Naive thymus-derived CD4-positive, alpha-beta T cell (primary cell): ENCODE measurements around the gene MMGT1. TPM values are rescaled to one million over a fixed set of nuclear protein-coding genes. Genes with fewer than 3 reads are reported as not detected.
"Not testable (repeated sequence)": the region's sequence is repeated elsewhere in the genome, so short reads cannot be mapped to it uniquely, and the experiment has no call there.

Source experiments
- ATAC-seq: fragments of 150-1000 bp; cut with Tn5 transposase; 2 replicates; pipeline ENCODE4 v1.10.0; 2021; ENCODE audit warnings: mild to moderate bottlenecking, moderate library complexity
- CTCF ChIA-PET: fragments of 350-600 bp; sonication (Branson Sonifier 250); formaldehyde crosslinking; loops from one replicate; lab custom pipeline; 2021; ENCODE audit warnings: antibody characterized with exemption; lab: Charles Lee
- POLR2A ChIA-PET: fragments of 350-600 bp; sonication (Branson Sonifier 250); formaldehyde crosslinking; loops from one replicate; lab custom pipeline; 2021; ENCODE audit warnings: antibody characterized with exemption, inconsistent platforms; lab: Charles Lee
- DNase-seq, 9 donors: peaks; one replicate each; pipeline versions ENCODE4 v3.0.0 to v3.0.0-alpha.2; 2020 to 2022; ENCODE audit warnings: mixed read lengths in 1 of 9
- H3K27ac ChIP-seq: one replicate; pipeline ENCODE4 v1.7.0; 2013; ENCODE audit warnings: mild to moderate bottlenecking, low read depth, low read length, moderate library complexity
- H3K27me3 ChIP-seq, 2 donors: one replicate each; pipeline ENCODE4 v1.7.0; 2013; ENCODE audit warnings: low read length in 2 of 2, mild to moderate bottlenecking in 2 of 2, moderate library complexity in 2 of 2; ENCODE audit not compliant: control insufficient read depth in 2 of 2, insufficient read depth in 2 of 2
- H3K36me3 ChIP-seq, 3 experiments: 1 replicate in 2 of 3; 2 replicates in 1 of 3; pipeline ENCODE4 v1.7.0; 2013; ENCODE audit warnings: low read length in 3 of 3, mild to moderate bottlenecking in 3 of 3, moderate library complexity in 1 of 3; ENCODE audit not compliant: insufficient read depth in 3 of 3, control insufficient read depth in 2 of 3
- H3K4me1 ChIP-seq, 2 donors: one replicate each; pipeline ENCODE4 v1.7.0; 2013; ENCODE audit warnings: low read length in 2 of 2, mild to moderate bottlenecking in 2 of 2, moderate library complexity in 1 of 2; ENCODE audit not compliant: control insufficient read depth in 2 of 2, insufficient read depth in 2 of 2
- H3K4me3 ChIP-seq: 2 replicates; pipeline ENCODE4 v1.7.0; 2013; ENCODE audit warnings: mild to moderate bottlenecking, low read length
- H3K9me3 ChIP-seq, 3 experiments: 1 replicate in 2 of 3; 2 replicates in 1 of 3; pipeline ENCODE4 v1.7.0; 2013; ENCODE audit warnings: low read length in 3 of 3; ENCODE audit not compliant: control insufficient read depth in 2 of 3
- H3K27ac Mint-ChIP-seq, 9 donors: one replicate each; pipeline ENCODE4 v1.8.0; 2020 to 2022; ENCODE audit warnings: mixed read lengths in 9 of 9, mild to moderate bottlenecking in 8 of 9, moderate library complexity in 5 of 9, inconsistent platforms in 2 of 9
- H3K27me3 Mint-ChIP-seq, 5 donors: one replicate each; pipeline ENCODE4 v1.8.0; 2021 to 2022; ENCODE audit warnings: mixed read lengths in 5 of 5, mild to moderate bottlenecking in 1 of 5
- H3K36me3 Mint-ChIP-seq, 5 donors: one replicate each; pipeline ENCODE4 v1.8.0; 2020 to 2022; ENCODE audit warnings: mixed read lengths in 5 of 5, mild to moderate bottlenecking in 3 of 5, inconsistent platforms in 1 of 5
- H3K4me1 Mint-ChIP-seq, 7 donors: one replicate each; pipeline ENCODE4 v1.8.0; 2020 to 2022; ENCODE audit warnings: mixed read lengths in 7 of 7, mild to moderate bottlenecking in 3 of 7, inconsistent platforms in 1 of 7
- H3K4me3 Mint-ChIP-seq, 10 donors: one replicate each; pipeline ENCODE4 v1.8.0; 2020 to 2022; ENCODE audit warnings: mild to moderate bottlenecking in 10 of 10, mixed read lengths in 10 of 10, moderate library complexity in 6 of 10, inconsistent platforms in 2 of 10
- H3K9me3 Mint-ChIP-seq, 11 donors: one replicate each; pipeline ENCODE4 v1.8.0; 2020 to 2022; ENCODE audit warnings: mixed read lengths in 11 of 11, mild to moderate bottlenecking in 4 of 11, inconsistent platforms in 1 of 11, moderate library complexity in 1 of 11
- intact Hi-C, 2 donors: fragments of 100-400 bp; cut with micrococcal nuclease; formaldehyde crosslinking; loops; one replicate each; pipeline ENCODE4 v1.15.1; 2023
- polyA plus RNA-seq, 2 donors: library from polyadenylated mRNA; unstranded; fragments of 300-500 nt; fragmentation: Illumina TruSeq; gene quantifications; one replicate each; pipeline ENCODE4 v1.2.3, GENCODE V29; 2021
- total RNA-seq, 6 experiments: library from RNA in 5 of 6; stranded (reverse) in 5 of 6; gene quantifications; 1 replicate in 5 of 6; 2 replicates in 1 of 6; pipeline ENCODE4 v1.2.3 and lab custom pipeline; 2021 to 2026

Gene MMGT1
- total and polyA plus RNA-seq, 7 experiments from 2014 or later = 5.7 to 28.4 (median 23.4) TPM

DNA sequence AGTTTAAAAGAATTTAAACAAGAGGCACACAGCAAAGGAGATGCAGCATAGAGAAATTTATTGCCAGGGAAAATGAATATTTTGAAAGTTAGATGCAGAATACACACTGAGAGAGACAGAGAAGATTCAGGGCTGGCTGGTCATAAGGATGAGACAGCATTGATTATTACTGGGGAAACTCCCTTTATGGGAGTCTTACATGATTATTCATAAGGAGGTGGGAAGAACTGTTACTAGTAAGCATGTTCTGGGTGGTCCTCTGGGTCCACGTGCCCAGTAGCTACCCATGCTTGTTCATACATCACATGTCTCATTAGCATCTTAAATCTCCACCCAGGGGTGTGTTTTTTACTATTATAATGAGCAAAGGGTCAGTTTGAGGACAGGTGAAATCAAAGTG, 53.3 kb downstream of the MMGT1 start:
- not testable (repeated sequence) for H3K4me1 Mint-ChIP-seq

DNA sequence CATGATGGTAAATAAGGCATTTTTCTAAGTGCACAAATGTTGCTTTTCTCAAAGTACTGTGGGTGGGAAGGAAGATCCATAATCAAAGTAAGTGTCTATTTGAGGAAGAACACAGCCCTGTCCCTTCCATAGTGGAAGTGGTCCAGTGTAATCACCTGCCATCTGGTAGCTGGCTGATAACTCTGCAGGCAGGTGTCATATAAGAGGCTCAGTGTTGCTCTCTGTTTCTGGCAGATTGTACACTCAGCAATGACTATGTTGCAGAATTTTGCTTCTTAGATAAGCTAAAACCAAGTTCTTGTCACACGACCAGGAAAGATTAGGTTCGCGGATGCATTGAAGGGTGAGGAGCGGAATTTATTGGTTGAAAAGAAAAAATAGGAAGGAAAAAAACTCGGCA, 59.4 kb downstream of the MMGT1 start:
- CTCF ChIA-PET = no interaction called here
- Histone ChIP-seq H3K4me3 (no peak overlapping the region), H3K4me1 (no peaks in the 10 kb centered on the region), H3K27ac (no peak overlapping the region), H3K36me3 (no peaks in the 10 kb centered on the region), H3K27me3 (no peaks in the 10 kb centered on the region), H3K9me3 (no peaks in the 10 kb centered on the region)
- H3K36me3 Mint-ChIP-seq = no peaks in the 10 kb centered on the region
- peaks cover 0 to 2% (median 0%) of the 10 kb centered on the region in 5 donors for H3K27me3 Mint-ChIP-seq
- DNase-seq (no peak), ATAC-seq (no peak)
- intact Hi-C loops = no loop called here
- POLR2A ChIA-PET = no interaction called here
- H3K4me1 Mint-ChIP-seq = no peaks in the 10 kb centered on the region
- no peak overlapping the region for H3K27ac Mint-ChIP-seq
- no peak overlapping the region for H3K4me3 Mint-ChIP-seq
- no peaks in the 10 kb centered on the region for H3K9me3 Mint-ChIP-seq

More for the DNA sequence above, 53.3 kb downstream of the MMGT1 start:
- H3K36me3 ChIP-seq, H3K27me3 Mint-ChIP-seq, H3K9me3 ChIP-seq, CTCF ChIA-PET, ATAC-seq, H3K9me3 Mint-ChIP-seq, H3K4me1 ChIP-seq, H3K36me3 Mint-ChIP-seq, H3K27ac Mint-ChIP-seq, H3K4me3 ChIP-seq, DNase-seq, H3K4me3 Mint-ChIP-seq, H3K27me3 ChIP-seq, H3K27ac ChIP-seq, intact Hi-C loops: not testable (repeated sequence)
- POLR2A ChIA-PET = interaction anchor here (0.6 kb wide), 1 partner anchor 9 kb away, joined by 3 read pairs; no protein-coding TSS in a partner anchor

Other genes with a start within 250 kb of the MMGT1 start
- gene CT45A3, start 205.8 kb downstream of the MMGT1 start, total RNA-seq = not detected
- not detected for gene CT45A3, start 205.8 kb downstream of the MMGT1 start, polyA plus RNA-seq
- not detected for gene CT45A5, start 188.5 kb downstream of the MMGT1 start, total RNA-seq
- not detected for gene CT45A5, start 188.5 kb downstream of the MMGT1 start, polyA plus RNA-seq
- gene CT45A6, start 171.2 kb downstream of the MMGT1 start, total RNA-seq = not detected
- gene CT45A6, start 171.2 kb downstream of the MMGT1 start, polyA plus RNA-seq = not detected
- gene CT45A2, start 154.0 kb downstream of the MMGT1 start, total RNA-seq = not detected
- gene CT45A2, start 154.0 kb downstream of the MMGT1 start, polyA plus RNA-seq = not detected
- not detected for gene CT45A7, start 136.7 kb downstream of the MMGT1 start, total RNA-seq
- not detected for gene CT45A7, start 136.7 kb downstream of the MMGT1 start, polyA plus RNA-seq
- not detected for gene CT45A8, start 119.5 kb downstream of the MMGT1 start, total RNA-seq
- not detected for gene CT45A8, start 119.5 kb downstream of the MMGT1 start, polyA plus RNA-seq
- gene CT45A9, start 102.2 kb downstream of the MMGT1 start, total RNA-seq = not detected
- gene CT45A9, start 102.2 kb downstream of the MMGT1 start, polyA plus RNA-seq = not detected
- gene CT45A10, start 80.5 kb downstream of the MMGT1 start, total RNA-seq = not detected
- not detected for gene CT45A10, start 80.5 kb downstream of the MMGT1 start, polyA plus RNA-seq
- gene SAGE1, start 80.3 kb downstream of the MMGT1 start, total RNA-seq = not detected
- gene SAGE1, start 80.3 kb downstream of the MMGT1 start, polyA plus RNA-seq = not detected
- 10 to 100 TPM; 16.2 to 21.1 (median 18.9) TPM for gene SLC9A6, start 11.4 kb upstream of the MMGT1 start, total RNA-seq
- gene SLC9A6, start 11.4 kb upstream of the MMGT1 start, polyA plus RNA-seq = 10 to 100 TPM; 16.0 to 24.9 TPM
- 10 to 100 TPM; 14.9 to 26.4 (median 22.4) TPM for gene FHL1, start 173.5 kb upstream of the MMGT1 start, total RNA-seq
- 10 to 100 TPM; 35.4 to 40.0 TPM for gene FHL1, start 173.5 kb upstream of the MMGT1 start, polyA plus RNA-seq